OCI-LY3 (cell line): ENCODE measurements around the gene FXYD5.

Source experiments
- H2AFZ ChIP-seq: fragments of 200-600, 300-600 bp; shearing (Covaris generic); 2 replicates; pipeline ENCODE4 v1.6.0; 2014; ENCODE audit warnings: antibody characterized with exemption, low read depth, low read length
- H3K27ac ChIP-seq: fragments of 200-600, 300-600 bp; sonication (generic); 2 replicates; pipeline ENCODE4 v1.5.1; 2014; ENCODE audit warnings: mild to moderate bottlenecking, low read length, moderate library complexity, mixed read lengths
- H3K27me3 ChIP-seq: fragments of 200-600, 300-600 bp; sonication (generic); 2 replicates; pipeline ENCODE4 v1.6.1; 2014; ENCODE audit warnings: low read depth, low read length, mixed read lengths
- H3K36me3 ChIP-seq: fragments of 200-600, 300-600 bp; sonication (generic); replicated peaks from 2 replicates; pipeline ENCODE3; 2014; ENCODE audit warnings: low read depth, low read length, mixed read lengths
- H3K4me1 ChIP-seq: fragments of 300-600, 200-600 bp; sonication (generic); 2 replicates; pipeline ENCODE4 v1.6.1; 2014; ENCODE audit warnings: low read length, mixed read lengths
- H3K4me2 ChIP-seq: fragments of 200-600, 300-600 bp; sonication (generic); 2 replicates; pipeline ENCODE4 v1.6.1; 2014; ENCODE audit warnings: low read length, mixed read lengths
- H3K4me3 ChIP-seq: fragments of 300-600, 200-600 bp; sonication (generic); 2 replicates; pipeline ENCODE4 v1.5.1; 2014; ENCODE audit warnings: antibody characterized with exemption, mild to moderate bottlenecking, low read length, moderate library complexity
- H3K79me2 ChIP-seq: fragments of 300-600, 200-600 bp; shearing (Covaris generic); 2 replicates; pipeline ENCODE4 v1.6.1; 2014; ENCODE audit warnings: mild to moderate bottlenecking, low read length, mixed read lengths
- H3K9ac ChIP-seq: fragments of 300-600, 200-600 bp; shearing (Covaris generic); 2 replicates; pipeline ENCODE4 v1.6.0; 2014; ENCODE audit warnings: mild to moderate bottlenecking, low read length, moderate library complexity
- H3K9me3 ChIP-seq: fragments of 200-600, 300-600 bp; shearing (Covaris generic); 2 replicates; pipeline ENCODE4 v1.6.1; 2014; ENCODE audit warnings: low read length, mixed read lengths; ENCODE audit not compliant: insufficient read depth
- H4K20me1 ChIP-seq: fragments of 200-600, 300-600 bp; sonication (generic); 2 replicates; pipeline ENCODE4 v1.6.1; 2016; ENCODE audit warnings: low read length, mixed read lengths; ENCODE audit not compliant: insufficient read depth
- EZH2phosphoT487 ChIP-seq: fragments of 200-600 bp; shearing (Covaris generic); IDR thresholded peaks from 2 replicates; pipeline ENCODE4 v1.6.1; 2018; ENCODE audit warnings: antibody characterized with exemption, mixed run types, low read depth
- TF ChIP-seq, protein P1 (sequence below): fragments of 200-600, 300-600 bp; sonication (generic); IDR thresholded peaks from 2 replicates; pipeline ENCODE4 v1.5.1; 2014; ENCODE audit warnings: antibody characterized with exemption, low read length, low read depth

Gene FXYD5

DNA sequence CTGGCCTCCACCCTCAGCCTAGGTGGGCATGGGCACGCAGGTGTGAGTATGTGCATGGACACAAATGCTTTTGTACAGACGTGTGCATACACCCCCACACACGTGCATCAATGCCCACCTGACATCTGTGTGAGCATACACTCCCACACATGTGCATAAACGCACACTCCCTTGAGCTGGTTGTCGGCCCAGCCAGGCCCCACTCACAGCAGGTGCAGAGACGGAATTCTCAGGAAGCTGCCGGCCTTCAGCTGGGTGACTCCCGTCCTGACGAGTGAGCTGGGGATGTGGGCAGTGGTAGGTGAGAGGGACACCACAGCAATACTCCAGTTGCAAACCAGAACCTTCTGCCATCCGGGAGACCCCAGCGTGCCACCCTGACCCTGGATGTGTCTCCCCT is 20.7 kb upstream of the FXYD5 start:
- Histone ChIP-seq H3K4me3 (no peak overlapping the region), H3K4me1 (peaks cover 3% of the 10 kb centered on the region; the same call in 1 of the 2 replicates), H3K4me2 (no peak overlapping the region), H2AFZ (no peak overlapping the region), H3K9me3 (no peaks in the 10 kb centered on the region), H3K27me3 (peaks cover 35% of the 10 kb centered on the region), H3K27ac (no peak overlapping the region), H3K79me2 (no peaks in the 10 kb centered on the region), H3K36me3 (no peaks in the 10 kb centered on the region), H3K9ac (no peak overlapping the region), H4K20me1 (no peaks in the 10 kb centered on the region)
- no peak for TF ChIP-seq EZH2phosphoT487
- TF ChIP-seq, protein P1, sequence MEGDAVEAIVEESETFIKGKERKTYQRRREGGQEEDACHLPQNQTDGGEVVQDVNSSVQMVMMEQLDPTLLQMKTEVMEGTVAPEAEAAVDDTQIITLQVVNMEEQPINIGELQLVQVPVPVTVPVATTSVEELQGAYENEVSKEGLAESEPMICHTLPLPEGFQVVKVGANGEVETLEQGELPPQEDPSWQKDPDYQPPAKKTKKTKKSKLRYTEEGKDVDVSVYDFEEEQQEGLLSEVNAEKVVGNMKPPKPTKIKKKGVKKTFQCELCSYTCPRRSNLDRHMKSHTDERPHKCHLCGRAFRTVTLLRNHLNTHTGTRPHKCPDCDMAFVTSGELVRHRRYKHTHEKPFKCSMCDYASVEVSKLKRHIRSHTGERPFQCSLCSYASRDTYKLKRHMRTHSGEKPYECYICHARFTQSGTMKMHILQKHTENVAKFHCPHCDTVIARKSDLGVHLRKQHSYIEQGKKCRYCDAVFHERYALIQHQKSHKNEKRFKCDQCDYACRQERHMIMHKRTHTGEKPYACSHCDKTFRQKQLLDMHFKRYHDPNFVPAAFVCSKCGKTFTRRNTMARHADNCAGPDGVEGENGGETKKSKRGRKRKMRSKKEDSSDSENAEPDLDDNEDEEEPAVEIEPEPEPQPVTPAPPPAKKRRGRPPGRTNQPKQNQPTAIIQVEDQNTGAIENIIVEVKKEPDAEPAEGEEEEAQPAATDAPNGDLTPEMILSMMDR = no peak

DNA sequence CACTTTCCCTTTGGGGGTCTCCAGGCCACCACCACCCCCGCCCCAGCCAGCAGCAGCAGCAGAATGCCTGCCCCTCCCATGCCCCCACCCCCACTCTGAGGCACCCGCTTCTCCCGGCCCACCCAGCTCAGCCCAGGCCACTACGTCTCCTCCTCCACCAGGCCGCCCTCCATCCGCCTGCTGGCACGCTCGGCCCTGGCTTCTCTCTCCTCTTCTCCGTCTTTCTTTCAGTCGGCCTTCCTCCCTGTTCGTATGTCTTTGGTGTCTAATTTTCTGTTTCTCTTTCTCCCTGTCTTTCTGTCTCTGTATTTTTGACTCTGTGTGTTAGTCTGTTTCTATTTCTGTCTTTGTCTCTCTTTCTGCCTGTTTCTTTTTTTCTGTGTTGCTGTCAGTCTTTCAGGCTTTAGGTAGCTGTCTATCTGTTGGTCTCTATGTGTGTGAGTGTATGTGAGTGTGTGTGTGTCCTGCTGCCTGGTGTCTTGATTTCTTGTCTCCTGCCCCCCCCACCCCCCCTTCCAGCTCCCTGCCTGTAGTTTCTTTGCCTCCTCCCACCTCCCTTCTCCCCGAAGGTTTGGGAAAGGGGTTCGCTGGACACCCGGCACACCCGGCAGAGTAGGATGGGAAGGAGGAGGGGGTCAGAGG is 19.8 kb upstream of the FXYD5 start, which contains the start of gene LGI4:
Gene LGI4, minus strand, starts transcription at position 459 of the 642 bp plus-strand sequence. Its CDS starts 379 bp downstream, at position 80.
- Histone ChIP-seq H2AFZ (no peak within 1 kb of the TSS; the same call in 1 of the 2 replicates), H3K4me1 (peaks cover under 1% of the 10 kb centered on the region; the same call in 1 of the 2 replicates), H3K36me3 (no peaks in the 10 kb centered on the region), H3K4me2 (no peak within 1 kb of the TSS), H3K4me3 (no peak within 1 kb of the TSS), H3K9me3 (no peaks in the 10 kb centered on the region), H3K27me3 (peaks cover 35% of the 10 kb centered on the region), H3K79me2 (no peaks in the 10 kb centered on the region), H3K9ac (no peak within 1 kb of the TSS), H4K20me1 (no peaks in the 10 kb centered on the region), H3K27ac (no peak within 1 kb of the TSS)
- no peak for TF ChIP-seq EZH2phosphoT487
- TF ChIP-seq, protein P1 = no peak

DNA sequence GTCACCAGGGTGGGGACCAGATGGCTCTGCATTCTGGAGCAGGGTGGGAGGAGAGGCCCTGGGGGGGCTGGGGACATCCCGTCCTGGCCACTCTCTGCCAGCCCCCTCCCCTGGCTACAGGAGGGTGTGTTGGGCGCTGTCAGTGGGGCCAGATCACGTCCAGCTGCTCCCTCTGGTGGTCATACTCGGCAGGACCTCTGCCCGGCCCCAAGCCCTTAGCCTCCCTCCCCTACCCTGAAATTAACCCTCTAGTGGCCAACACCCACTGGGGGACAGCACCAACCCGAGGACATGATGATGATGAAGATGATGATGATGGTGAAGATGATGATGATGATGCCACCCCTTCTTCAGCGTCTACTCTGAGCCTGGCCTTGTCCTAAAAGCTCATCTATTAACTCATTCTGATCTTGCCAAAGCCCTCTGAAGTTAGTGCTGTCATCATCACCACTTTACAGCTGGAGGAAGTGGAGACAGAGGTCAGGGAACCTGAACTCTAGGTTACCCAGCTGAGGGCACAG is 19.1 kb upstream of the FXYD5 start:
- no peak overlapping the region for H3K4me2 ChIP-seq
- H3K4me3 ChIP-seq = no peak overlapping the region
- H4K20me1 ChIP-seq = no peaks in the 10 kb centered on the region
- no peak overlapping the region for H3K27ac ChIP-seq
- no peaks in the 10 kb centered on the region for H3K4me1 ChIP-seq
- H3K9me3 ChIP-seq = no peaks in the 10 kb centered on the region
- H3K79me2 ChIP-seq = no peaks in the 10 kb centered on the region
- no peak overlapping the region for H2AFZ ChIP-seq
- H3K9ac ChIP-seq = no peak overlapping the region
- peaks cover 32% of the 10 kb centered on the region for H3K27me3 ChIP-seq
- no peak for TF ChIP-seq EZH2phosphoT487
- TF ChIP-seq, protein P1 = peak; percentile 91
- H3K36me3 ChIP-seq = no peaks in the 10 kb centered on the region

DNA sequence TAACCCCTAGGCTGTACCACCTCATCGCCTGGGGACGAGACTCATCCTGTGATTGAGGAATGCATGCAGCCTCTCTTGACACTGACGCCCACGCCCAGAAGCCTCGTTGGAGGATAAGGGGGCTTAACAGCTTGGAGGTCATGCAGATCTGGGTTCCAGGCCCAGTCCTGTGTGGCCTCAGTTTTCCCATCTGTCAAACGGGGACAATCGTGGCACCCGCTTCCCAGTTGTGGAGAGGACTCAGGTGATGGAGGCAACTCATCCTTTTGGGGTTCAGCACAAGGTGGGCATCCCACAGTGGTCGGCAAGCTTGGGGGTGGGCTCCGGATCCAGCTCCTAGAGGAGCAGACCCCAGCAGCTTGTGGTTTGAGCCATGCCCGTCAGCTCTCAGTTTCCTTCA is 18.3 kb upstream of the FXYD5 start:
- H3K9me3 ChIP-seq = no peaks in the 10 kb centered on the region
- no peak overlapping the region for H3K4me3 ChIP-seq
- no peak overlapping the region for H2AFZ ChIP-seq
- no peaks in the 10 kb centered on the region for H3K4me1 ChIP-seq
- peaks cover 29% of the 10 kb centered on the region for H3K27me3 ChIP-seq
- TF ChIP-seq EZH2phosphoT487 = no peak
- TF ChIP-seq, protein P1 = no peak
- H3K9ac ChIP-seq = no peak overlapping the region
- no peaks in the 10 kb centered on the region for H3K79me2 ChIP-seq
- no peak overlapping the region for H3K4me2 ChIP-seq
- no peak overlapping the region for H3K27ac ChIP-seq
- H3K36me3 ChIP-seq = no peaks in the 10 kb centered on the region
- no peaks in the 10 kb centered on the region for H4K20me1 ChIP-seq
